GM12864 (cell line): ENCODE measurements around the gene PSEN1.
"Not testable (repeated sequence)": the region's sequence is repeated elsewhere in the genome, so short reads cannot be mapped to it uniquely, and the experiment has no call there.

ENCODE experiments used
- DNase-seq: peaks from one replicate; pipeline ENCODE4 v3.0.0-alpha.2; 2011; ENCODE audit warnings: low read depth
- H3K4me3 ChIP-seq: 2 replicates; pipeline ENCODE4 v1.5.1; 2011; ENCODE audit warnings: mild to moderate bottlenecking, low read depth, low read length, control low read depth
- CTCF ChIP-seq: IDR thresholded peaks from 2 replicates; pipeline ENCODE4 v1.5.1; 2011; ENCODE audit warnings: low read depth, mild to moderate bottlenecking, moderate library complexity, low read length, control low read depth, inconsistent platforms; ENCODE audit errors: missing control alignments

PSEN1 gene

GRCh38 chr14:73191441-73191840, 55.1 kb downstream of the PSEN1 start:
- DNase-seq, result no peak
- no peak overlapping the region for H3K4me3 ChIP-seq
- no peak for TF ChIP-seq CTCF

- not testable (repeated sequence) for DNase-seq
Observed at GRCh38 chr14:73194306-73194705, 58.0 kb downstream of the PSEN1 start.

GRCh38 chr14:73198253-73198652, 61.9 kb downstream of the PSEN1 start:
- no peak for TF ChIP-seq CTCF
- DNase-seq, result no peak
- no peak overlapping the region for H3K4me3 ChIP-seq

More at GRCh38 chr14:73194306-73194705, 58.0 kb downstream of the PSEN1 start:
- H3K4me3 ChIP-seq, result not testable (repeated sequence)

- DNase-seq, result no peak
- TF ChIP-seq CTCF, result no peak
Observed at GRCh38 chr14:73203527-73203926, 67.2 kb downstream of the PSEN1 start.

GRCh38 chr14:73207615-73208014, 71.3 kb downstream of the PSEN1 start:
- no peak for DNase-seq
- TF ChIP-seq CTCF, result no peak
- no peak overlapping the region for H3K4me3 ChIP-seq

More at GRCh38 chr14:73203527-73203926, 67.2 kb downstream of the PSEN1 start:
- H3K4me3 ChIP-seq, result no peak overlapping the region

GRCh38 chr14:73208390-73208789, 72.1 kb downstream of the PSEN1 start:
- no peak for DNase-seq
- no peak for TF ChIP-seq CTCF
- H3K4me3 ChIP-seq, result no peak overlapping the region

GRCh38 chr14:73208846-73209245, 72.5 kb downstream of the PSEN1 start:
- no peak for TF ChIP-seq CTCF
- no peak overlapping the region for H3K4me3 ChIP-seq

GRCh38 chr14:73209953-73210352, 73.6 kb downstream of the PSEN1 start:
- DNase-seq, result no peak
- H3K4me3 ChIP-seq, result no peak overlapping the region
- no peak for TF ChIP-seq CTCF

More at GRCh38 chr14:73208846-73209245, 72.5 kb downstream of the PSEN1 start:
- DNase-seq, result no peak
